SK-N-SH (cell line): ENCODE results near the gene FMO4. TPM values are rescaled to one million over a fixed set of nuclear protein-coding genes. Genes with fewer than 3 reads are reported as not detected.
A peak's percentile ranks its signal among the peaks of the same experiment; 100 is the strongest.
"Not testable (repeated sequence)": the region's sequence is repeated elsewhere in the genome, so short reads cannot be mapped to it uniquely, and the experiment has no call there.

Experiments
- CTCF ChIA-PET: fragments of 300-600, 350-600 bp; formaldehyde crosslinking; extraction: SDS; loops from one replicate; lab custom pipeline; 2021; lab: Yijun Ruan, JAX
- POLR2A ChIA-PET: fragments of 350-600 bp; sonication (Branson Sonifier 250); formaldehyde crosslinking; extraction: SDS; loops from one replicate; lab custom pipeline; 2020; ENCODE audit warnings: antibody characterized with exemption, inconsistent platforms; lab: Yijun Ruan, JAX
- DNase-seq: peaks from one replicate; pipeline ENCODE4 v3.0.0; 2012
- H2AFZ ChIP-seq: fragments of 200-600 bp; sonication (generic); 2 replicates; pipeline ENCODE4 v1.8.1; 2016; ENCODE audit warnings: antibody characterized with exemption, mild to moderate bottlenecking, low read depth
- H3F3A ChIP-seq: fragments of 200-600 bp; sonication (generic); replicated peaks from 2 replicates; pipeline ENCODE3; 2016; ENCODE audit warnings: antibody characterized with exemption, mild to moderate bottlenecking; ENCODE audit not compliant: insufficient read depth
- H3K27ac ChIP-seq, 2 experiments: fragments of 200-500 bp in 1 of 2; fragments of 200-600 bp in 1 of 2; sonication (Bioruptor generic) in 1 of 2; sonication (generic), shearing (Covaris generic) in 1 of 2; 2 replicates each; pipeline versions ENCODE4 v1.5.1 to v1.6.1; 2014 to 2016; ENCODE audit warnings: low read depth in 2 of 2, inconsistent platforms in 1 of 2, low read length in 1 of 2, mild to moderate bottlenecking in 1 of 2, mixed read lengths in 1 of 2
- H3K27me3 ChIP-seq: fragments of 200-600 bp; sonication (generic), shearing (Covaris generic); 2 replicates; pipeline ENCODE4 v1.6.1; 2016; ENCODE audit warnings: mixed run types; ENCODE audit not compliant: insufficient read depth
- H3K36me3 ChIP-seq, 2 experiments: fragments of 200-500 bp in 1 of 2; fragments of 200-600 bp in 1 of 2; sonication (Bioruptor generic) in 1 of 2; sonication (generic) in 1 of 2; replicated peaks in 1 of 2; 2 replicates each; pipeline versions ENCODE3 to v1.5.1; 2014 to 2016; ENCODE audit warnings: low read length in 1 of 2, mild to moderate bottlenecking in 1 of 2; ENCODE audit not compliant: insufficient read depth in 2 of 2, control insufficient read depth in 1 of 2
- H3K4me1 ChIP-seq, 2 experiments: fragments of 200-500 bp in 1 of 2; fragments of 200-600 bp in 1 of 2; sonication (Bioruptor generic) in 1 of 2; sonication (generic), shearing (Covaris generic) in 1 of 2; 2 replicates each; pipeline versions ENCODE4 v1.5.1 to v1.6.1; 2014 to 2016; ENCODE audit warnings: low read depth in 1 of 2, low read length in 1 of 2, mixed run types in 1 of 2; ENCODE audit not compliant: insufficient read depth in 2 of 2, control insufficient read depth in 1 of 2
- H3K4me2 ChIP-seq: fragments of 200-600 bp; sonication (generic), shearing (Covaris generic); 2 replicates; pipeline ENCODE4 v1.6.1; 2017; ENCODE audit warnings: mixed run types
- H3K4me3 ChIP-seq, 2 experiments: fragments of 200-500 bp in 1 of 2; fragments of 200-600 bp in 1 of 2; sonication (Bioruptor generic) in 1 of 2; sonication (generic), shearing (Covaris generic) in 1 of 2; 2 replicates each; pipeline versions ENCODE4 v1.5.1 to v1.8.1; 2014 to 2016; ENCODE audit warnings: low read depth in 2 of 2, inconsistent platforms in 1 of 2, low read length in 1 of 2, mild to moderate bottlenecking in 1 of 2, mixed read lengths in 1 of 2, moderate library complexity in 1 of 2
- H3K79me2 ChIP-seq: fragments of 200-600 bp; sonication (generic); 2 replicates; pipeline ENCODE4 v1.8.1; 2017; ENCODE audit warnings: mild to moderate bottlenecking; ENCODE audit not compliant: insufficient read depth
- H3K9ac ChIP-seq: fragments of 200-600 bp; sonication (generic); 2 replicates; pipeline ENCODE4 v1.6.1; 2017; ENCODE audit warnings: mixed run types
- H3K9me2 ChIP-seq: fragments of 200-600 bp; sonication (generic); 2 replicates; pipeline ENCODE4 v1.6.1; 2017; ENCODE audit warnings: mixed run types
- H3K9me3 ChIP-seq: fragments of 200-600 bp; sonication (generic); 2 replicates; pipeline ENCODE4 v1.6.1; 2017; ENCODE audit warnings: mixed run types, mild to moderate bottlenecking, moderate library complexity
- H4K20me1 ChIP-seq: fragments of 200-600 bp; sonication (generic); 2 replicates; pipeline ENCODE4 v1.6.1; 2017; ENCODE audit warnings: mild to moderate bottlenecking, mixed run types; ENCODE audit not compliant: insufficient read depth
- EP300 ChIP-seq, 2 experiments: IDR thresholded peaks; 2 replicates each; pipeline versions ENCODE4 v1.4.0 to v1.6.1; 2012; ENCODE audit warnings: borderline replicate concordance in 1 of 2, low read depth in 1 of 2, low read length in 1 of 2
- FOXM1 ChIP-seq: IDR thresholded peaks from 2 replicates; pipeline ENCODE4 v1.4.0; 2012; ENCODE audit warnings: low read depth, mild to moderate bottlenecking
- GABPA ChIP-seq: IDR thresholded peaks from 2 replicates; pipeline ENCODE4 v1.4.0; 2012; ENCODE audit warnings: low read depth, mild to moderate bottlenecking
- GATA2 ChIP-seq: sonication (generic); formaldehyde crosslinking; IDR thresholded peaks from 2 replicates; pipeline ENCODE4 v1.5.0; 2020; ENCODE audit warnings: mild to moderate bottlenecking, missing genetic modification reagents
- NFIC ChIP-seq: IDR thresholded peaks from 2 replicates; pipeline ENCODE4 v1.4.0; 2012; ENCODE audit warnings: borderline replicate concordance
- NRF1 ChIP-seq: IDR thresholded peaks from 2 replicates; pipeline ENCODE4 v1.6.1; 2012; ENCODE audit warnings: low read depth, mild to moderate bottlenecking, low read length
- RAD21 ChIP-seq: IDR thresholded peaks from 2 replicates; pipeline ENCODE4 v1.6.1; 2012; ENCODE audit warnings: mild to moderate bottlenecking, low read length
- RCOR1 ChIP-seq: fragments of 150-350 bp; IDR thresholded peaks from 2 replicates; pipeline ENCODE4 v1.6.1; 2017; ENCODE audit warnings: antibody characterized with exemption, low read length
- SMC3 ChIP-seq: IDR thresholded peaks from 2 replicates; pipeline ENCODE4 v1.6.1; 2012; ENCODE audit warnings: low read depth, low read length, improper control_type of control experiment
- WGBS: methylation state at CpG from one replicate; pipeline ENCODE4 v1.1.6; 2017; ENCODE audit warnings: low lambda C conversion rate; 5-methylcytosine and 5-hydroxymethylcytosine counted together
- polyA plus RNA-seq, 3 experiments: library from polyadenylated mRNA; depleted of rRNA; stranded (reverse); fragments of >200 nt; gene quantifications; 2 replicates each; pipeline ENCODE4 v1.2.3, GENCODE V29; 2012
- TF ChIP-seq, protein P1 (sequence below): IDR thresholded peaks from 2 replicates; pipeline ENCODE4; 2012
- TF ChIP-seq, protein P2 (sequence below): fragments of 200-600 bp; sonication (generic); IDR thresholded peaks from 2 replicates; pipeline ENCODE4 v1.6.1; 2017; ENCODE audit warnings: antibody characterized with exemption, mild to moderate bottlenecking, moderate library complexity

The FMO4 gene
- polyA plus RNA-seq, 1 of the 3 experiments (the other 2 are of a cell fraction), result 1.6 TPM

GRCh38 chr1:171372418-171373084, 58.6 kb downstream of the FMO4 start:
- no peaks in the 10 kb centered on the region for H3K9me3 ChIP-seq
- H2AFZ ChIP-seq, result peak overlapping the region; percentile 76
- H3K27me3 ChIP-seq, result no peaks in the 10 kb centered on the region
- WGBS, result 83% methylated on average over 6 of the region's 6 CpGs
- no peaks in the 10 kb centered on the region for H3F3A ChIP-seq
- no peak for TF ChIP-seq RAD21
- no peak for TF ChIP-seq GABPA
- TF ChIP-seq GATA2 (CRISPR knock-in tag), result no peak
- TF ChIP-seq, protein P1, sequence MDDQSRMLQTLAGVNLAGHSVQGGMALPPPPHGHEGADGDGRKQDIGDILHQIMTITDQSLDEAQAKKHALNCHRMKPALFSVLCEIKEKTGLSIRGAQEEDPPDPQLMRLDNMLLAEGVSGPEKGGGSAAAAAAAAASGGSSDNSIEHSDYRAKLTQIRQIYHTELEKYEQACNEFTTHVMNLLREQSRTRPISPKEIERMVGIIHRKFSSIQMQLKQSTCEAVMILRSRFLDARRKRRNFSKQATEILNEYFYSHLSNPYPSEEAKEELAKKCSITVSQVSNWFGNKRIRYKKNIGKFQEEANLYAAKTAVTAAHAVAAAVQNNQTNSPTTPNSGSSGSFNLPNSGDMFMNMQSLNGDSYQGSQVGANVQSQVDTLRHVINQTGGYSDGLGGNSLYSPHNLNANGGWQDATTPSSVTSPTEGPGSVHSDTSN, result no peak
- no peak for TF ChIP-seq RCOR1
- no peak for TF ChIP-seq NRF1
- no peak for TF ChIP-seq NFIC
- TF ChIP-seq FOXM1, result no peak
- TF ChIP-seq SMC3, result no peak
- no peak for TF ChIP-seq EP300 (IDR thresholded peaks at IDR 0.05; ENCODE audit: borderline replicate concordance in 1 of 2, low read depth in 1 of 2, low read length in 1 of 2)
- TF ChIP-seq, protein P2, sequence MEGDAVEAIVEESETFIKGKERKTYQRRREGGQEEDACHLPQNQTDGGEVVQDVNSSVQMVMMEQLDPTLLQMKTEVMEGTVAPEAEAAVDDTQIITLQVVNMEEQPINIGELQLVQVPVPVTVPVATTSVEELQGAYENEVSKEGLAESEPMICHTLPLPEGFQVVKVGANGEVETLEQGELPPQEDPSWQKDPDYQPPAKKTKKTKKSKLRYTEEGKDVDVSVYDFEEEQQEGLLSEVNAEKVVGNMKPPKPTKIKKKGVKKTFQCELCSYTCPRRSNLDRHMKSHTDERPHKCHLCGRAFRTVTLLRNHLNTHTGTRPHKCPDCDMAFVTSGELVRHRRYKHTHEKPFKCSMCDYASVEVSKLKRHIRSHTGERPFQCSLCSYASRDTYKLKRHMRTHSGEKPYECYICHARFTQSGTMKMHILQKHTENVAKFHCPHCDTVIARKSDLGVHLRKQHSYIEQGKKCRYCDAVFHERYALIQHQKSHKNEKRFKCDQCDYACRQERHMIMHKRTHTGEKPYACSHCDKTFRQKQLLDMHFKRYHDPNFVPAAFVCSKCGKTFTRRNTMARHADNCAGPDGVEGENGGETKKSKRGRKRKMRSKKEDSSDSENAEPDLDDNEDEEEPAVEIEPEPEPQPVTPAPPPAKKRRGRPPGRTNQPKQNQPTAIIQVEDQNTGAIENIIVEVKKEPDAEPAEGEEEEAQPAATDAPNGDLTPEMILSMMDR, result no peak
- TF ChIP-seq, all 33 proteins: peak for 0
- Histone ChIP-seq H3K79me2 (no peaks in the 10 kb centered on the region), H3K9ac (no peak overlapping the region), H4K20me1 (no peaks in the 10 kb centered on the region), H3K4me2 (no peak overlapping the region), H3K4me3 (no peak overlapping the region), H3K27ac (no peak overlapping the region), H3K4me1 (no peaks in the 10 kb centered on the region), H3K9me2 (no peaks in the 10 kb centered on the region), H3K36me3 (no peaks in the 10 kb centered on the region)
- ChIA-PET CTCF (no interaction called here), POLR2A (no interaction called here)
- DNase-seq, result no peak

- DNase-seq, CTCF ChIA-PET, H3K36me3 ChIP-seq, H4K20me1 ChIP-seq, H3K27me3 ChIP-seq, H3K79me2 ChIP-seq, H3K4me1 ChIP-seq, POLR2A ChIA-PET, H3K9me3 ChIP-seq, H3F3A ChIP-seq, H3K27ac ChIP-seq, H3K9me2 ChIP-seq: not testable (repeated sequence)
- WGBS, result 3% methylated on average over 6 of the region's 32 CpGs
- Histone ChIP-seq H3K4me2 (peak overlapping the region; percentile 50), H3K9ac (peak overlapping the region; percentile 34; the same call in 1 of the 2 replicates), H3K4me3 (peak overlapping the region; percentile 28 to 46; a peak in 3 of 4 replicates), H2AFZ (peak overlapping the region; percentile 76)
Measured at GRCh38 chr1:171373357-171374122, 59.6 kb downstream of the FMO4 start.
